Measurements from ENCODE around the gene BARHL1.

The BARHL1 gene

DNA sequence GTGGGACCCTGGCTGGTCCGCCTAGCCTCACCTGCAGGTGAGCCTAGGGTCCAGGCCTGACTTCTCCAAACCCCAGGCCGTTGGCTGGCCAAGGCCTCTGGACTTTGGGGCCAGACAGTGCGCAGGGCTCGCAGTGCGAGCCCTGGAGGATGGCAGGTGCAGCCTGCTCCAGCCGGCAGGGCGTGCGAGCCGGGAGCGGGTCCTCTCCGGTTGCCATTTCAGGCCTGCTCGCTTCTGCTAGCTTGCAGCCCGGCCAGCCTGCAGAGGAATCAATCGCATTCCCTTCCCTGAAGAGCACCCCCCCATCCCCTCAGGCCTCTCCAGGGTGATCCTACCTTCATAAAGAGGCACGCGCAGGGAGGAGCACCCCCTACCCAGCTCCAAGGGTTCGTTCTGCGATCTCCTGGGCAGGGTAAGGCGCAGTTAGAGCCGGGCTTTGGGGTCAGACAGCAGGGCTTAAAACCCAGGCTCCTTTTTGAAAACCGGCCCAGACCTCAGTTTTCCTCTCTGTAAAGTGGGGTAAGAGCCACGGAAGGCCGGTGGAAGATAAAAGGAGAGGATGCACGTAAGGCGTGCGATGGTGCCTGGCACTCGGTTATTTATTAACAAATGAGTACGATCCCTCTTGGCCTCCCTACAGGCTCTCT is 6.2 kb downstream of the BARHL1 start:
- no peak for DNase-seq

DNA sequence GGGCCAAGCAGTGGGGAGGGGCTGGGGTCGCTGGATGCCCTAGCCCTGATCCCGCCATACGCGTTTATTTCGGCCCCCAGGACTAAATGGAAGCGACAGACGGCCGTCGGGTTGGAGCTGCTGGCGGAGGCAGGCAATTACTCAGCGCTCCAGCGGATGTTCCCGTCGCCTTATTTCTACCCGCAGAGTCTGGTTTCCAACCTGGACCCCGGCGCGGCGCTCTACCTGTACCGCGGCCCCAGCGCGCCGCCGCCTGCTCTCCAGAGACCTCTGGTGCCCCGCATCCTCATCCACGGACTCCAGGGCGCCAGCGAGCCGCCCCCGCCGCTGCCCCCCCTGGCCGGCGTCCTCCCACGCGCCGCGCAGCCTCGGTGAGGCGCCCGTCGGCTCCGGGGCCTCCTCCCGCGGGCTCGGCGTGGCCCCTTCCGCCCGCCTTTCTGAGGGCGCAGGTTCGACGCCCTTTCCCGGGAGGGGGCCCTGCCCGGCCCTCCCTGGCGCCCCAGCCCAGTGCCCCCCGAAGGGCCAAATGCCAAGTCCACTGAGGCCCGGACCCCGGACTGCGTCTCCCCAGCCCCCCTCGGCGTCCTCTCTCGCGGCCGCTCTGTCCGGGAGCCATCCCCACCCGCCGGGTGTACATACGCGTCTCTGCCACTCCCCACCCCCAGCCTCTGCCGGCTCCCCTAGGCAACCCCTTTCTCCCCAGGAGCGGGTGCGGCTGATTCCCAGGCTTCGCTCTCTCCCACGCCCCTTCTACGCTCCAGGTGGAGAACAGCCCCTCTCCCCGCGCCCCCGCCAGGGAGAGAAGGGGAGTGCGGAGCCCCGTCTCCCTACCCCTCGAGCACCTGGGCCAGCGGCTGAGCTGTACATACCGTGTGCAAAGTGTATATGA is 7.0 kb downstream of the BARHL1 start:
- DNase-seq = no peak

DNA sequence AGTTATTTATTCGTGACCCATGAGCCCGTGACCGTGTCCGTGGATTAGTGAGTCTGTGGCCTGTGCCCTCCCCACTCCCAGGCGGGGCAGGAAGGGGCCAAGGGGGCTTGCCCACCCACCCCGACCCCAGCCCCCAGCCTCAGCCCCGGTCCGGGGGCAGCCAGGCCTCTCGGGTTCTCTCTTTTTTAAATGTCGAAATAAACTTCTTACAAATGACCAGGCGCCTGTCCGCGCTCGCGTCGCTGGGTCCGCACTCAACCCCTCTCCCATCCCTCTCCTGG is 7.6 kb downstream of the BARHL1 start:
- no peak for DNase-seq

DNA sequence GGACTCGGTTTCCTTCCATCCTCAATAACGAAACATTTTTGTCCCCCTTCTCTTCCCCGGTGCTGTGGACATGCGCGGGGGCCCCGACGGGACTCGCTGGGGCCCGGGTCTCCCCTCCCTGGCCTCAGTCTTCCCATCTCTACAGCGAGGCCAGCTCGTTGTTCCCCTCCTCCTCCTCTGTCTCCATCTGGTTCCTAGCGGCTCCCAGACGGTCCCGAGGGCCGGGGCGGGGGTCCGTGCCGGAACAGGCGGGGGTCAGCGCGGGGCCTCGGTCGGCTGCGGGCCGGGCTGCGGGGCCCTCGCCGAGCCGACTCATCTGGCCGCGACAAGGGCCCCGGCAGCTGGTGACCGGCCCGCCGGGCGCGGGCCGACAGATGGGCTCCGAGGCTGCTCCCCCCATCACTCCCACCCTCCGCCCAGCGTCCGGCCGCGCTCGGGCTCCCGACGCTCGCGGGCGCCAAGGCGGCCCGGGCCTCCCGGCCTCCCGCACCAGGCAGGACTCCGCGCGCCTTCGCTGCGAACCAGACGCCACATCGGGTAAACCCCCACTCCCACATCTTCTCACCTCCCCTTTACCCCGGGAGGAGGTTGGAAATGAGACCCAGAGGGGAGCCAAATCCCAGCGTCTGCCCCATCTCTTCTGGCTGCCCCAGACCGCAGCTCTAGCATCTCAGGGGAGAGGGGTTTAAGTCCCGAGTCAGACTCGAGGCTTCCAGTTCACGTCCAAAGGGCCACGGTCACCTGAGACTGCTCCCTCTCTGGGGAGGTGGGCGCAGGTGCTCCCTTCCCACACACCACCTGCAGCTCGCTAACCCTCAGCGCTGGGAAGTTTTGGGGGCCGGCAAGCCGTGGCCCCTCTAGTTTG is 8.1 kb downstream of the BARHL1 start:
- DNase-seq = no peak

DNA sequence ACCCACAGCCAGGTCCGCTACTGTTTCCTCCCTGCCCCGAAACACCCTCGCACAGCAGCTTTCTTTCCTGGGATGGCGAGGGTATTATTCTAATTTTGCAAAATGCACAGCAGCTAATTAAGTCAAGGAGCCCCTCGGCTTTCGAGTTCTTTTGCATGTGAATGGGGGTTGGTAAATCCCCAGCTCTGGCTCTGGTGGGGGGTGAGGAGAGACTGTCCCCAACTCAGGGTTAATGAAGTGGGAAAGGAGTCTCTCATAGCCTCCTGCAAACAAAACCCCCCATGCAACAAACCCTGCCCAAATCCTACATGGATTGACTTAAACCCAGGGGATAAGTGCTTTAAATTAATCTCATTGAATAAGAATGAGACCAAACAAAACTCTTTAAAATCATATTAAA is 8.8 kb downstream of the BARHL1 start:
- DNase-seq = no peak

GRCh38 chr9:132591751-132592314 is 9.4 kb downstream of the BARHL1 start:
- no peak for DNase-seq

DNA sequence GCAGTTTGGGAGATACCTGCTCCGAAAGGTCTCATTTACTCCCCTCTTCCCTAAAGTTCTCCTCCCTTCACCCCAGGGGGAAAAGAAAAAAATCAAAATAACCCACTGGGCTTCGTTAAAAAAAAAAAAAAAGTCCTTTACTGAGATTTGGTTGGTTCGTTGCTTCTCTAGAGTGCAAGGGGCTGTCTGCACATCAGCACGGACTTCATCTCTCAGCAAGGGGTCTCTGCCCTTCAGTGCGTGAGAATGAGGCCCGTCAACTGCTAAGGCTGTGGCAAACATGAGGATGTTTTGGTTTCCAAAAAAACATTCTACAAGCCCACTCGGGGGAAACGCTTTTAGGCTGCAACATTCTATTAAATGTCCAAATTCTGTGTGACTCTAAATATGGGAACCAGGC is 10.0 kb downstream of the BARHL1 start:
- DNase-seq = no peak

GRCh38 chr9:132594412-132594811 is 12.0 kb downstream of the BARHL1 start:
- DNase-seq = no peak

DNA sequence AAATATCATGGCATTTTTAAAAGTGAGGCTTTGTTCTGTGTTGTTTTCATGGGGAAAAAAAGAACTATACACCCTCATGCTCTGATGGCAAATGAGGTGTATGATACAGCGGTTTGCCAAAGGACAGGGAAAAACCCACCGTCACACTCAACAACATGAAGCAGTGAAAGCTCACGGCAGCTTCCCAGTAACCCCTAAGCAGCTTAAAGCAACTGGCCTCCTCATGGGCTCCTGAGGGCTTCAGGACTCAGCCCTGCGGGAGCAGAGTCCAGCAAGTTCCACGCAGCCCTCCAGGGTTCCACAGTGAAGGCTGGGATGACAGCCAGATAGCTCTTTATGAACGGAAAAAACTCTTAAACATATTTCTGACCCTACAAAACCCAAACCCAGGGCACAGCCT is 12.9 kb downstream of the BARHL1 start:
- DNase-seq = no peak

GRCh38 chr9:132596200-132596599 is 13.8 kb downstream of the BARHL1 start:
- DNase-seq = no peak

DNA sequence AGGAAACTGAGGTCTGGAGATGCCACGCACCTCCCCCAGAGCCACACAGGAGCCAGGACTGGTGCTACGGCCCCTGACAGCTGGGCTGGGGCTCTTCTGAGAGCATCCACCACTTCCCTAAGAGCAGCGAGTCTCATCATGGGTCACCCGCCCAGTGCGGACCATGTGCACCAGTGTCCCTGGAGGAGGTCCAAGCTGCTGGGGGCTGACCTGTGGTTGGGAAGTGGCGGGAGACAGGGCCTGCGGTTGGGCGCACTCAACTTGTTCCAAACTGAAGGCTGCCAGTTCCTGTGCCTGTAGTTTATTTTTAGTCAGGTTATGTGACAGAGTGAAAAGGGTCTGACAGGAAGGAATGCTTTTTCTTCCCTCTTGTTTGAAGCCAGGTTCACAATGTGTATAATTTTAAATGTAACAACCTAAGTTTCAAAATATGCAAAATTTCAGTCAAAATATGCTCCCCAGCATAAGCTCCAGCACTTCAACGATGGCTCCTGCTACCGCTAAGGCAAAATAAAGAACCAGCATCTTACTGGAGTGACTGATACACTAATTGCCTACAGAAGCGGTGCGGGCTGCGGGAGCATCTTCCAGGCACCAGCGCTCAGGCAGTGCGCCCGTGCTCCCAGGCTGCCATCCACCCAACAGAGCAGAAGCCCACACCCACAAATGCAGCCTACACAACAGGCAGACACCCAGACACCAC is 14.8 kb downstream of the BARHL1 start:
- DNase-seq = no peak

DNA sequence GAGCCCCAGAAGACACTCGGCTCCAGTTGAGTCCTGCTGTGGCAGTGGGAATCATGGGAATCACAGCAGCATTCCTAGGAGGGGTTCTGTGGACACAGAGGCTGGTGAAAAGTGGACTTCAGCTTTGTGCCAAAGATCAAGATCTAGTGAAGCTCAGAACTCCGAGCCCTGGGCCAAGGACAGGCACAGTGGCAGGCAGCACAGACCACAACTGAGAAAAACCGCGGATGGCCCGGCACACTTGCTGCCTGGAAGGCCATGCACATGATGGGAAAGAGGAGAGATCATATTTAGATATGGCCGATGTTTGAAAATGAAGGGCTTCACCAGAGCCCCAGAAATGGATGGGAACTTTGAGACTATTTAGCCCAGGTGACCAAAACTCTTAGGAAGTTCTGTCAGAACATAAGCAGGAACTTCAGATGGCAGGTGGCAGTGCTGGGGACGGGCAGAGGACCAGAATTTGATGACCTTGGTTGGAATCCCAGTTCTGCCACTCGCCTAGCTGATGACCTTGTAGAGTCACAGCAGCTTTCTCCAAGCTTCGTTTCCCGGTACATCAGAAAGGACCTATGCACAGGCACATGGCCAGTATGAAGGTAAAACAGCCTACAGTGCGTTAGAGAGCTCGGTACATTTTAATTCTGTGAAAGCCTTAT is 18.0 kb downstream of the BARHL1 start:
- no peak for DNase-seq

DNA sequence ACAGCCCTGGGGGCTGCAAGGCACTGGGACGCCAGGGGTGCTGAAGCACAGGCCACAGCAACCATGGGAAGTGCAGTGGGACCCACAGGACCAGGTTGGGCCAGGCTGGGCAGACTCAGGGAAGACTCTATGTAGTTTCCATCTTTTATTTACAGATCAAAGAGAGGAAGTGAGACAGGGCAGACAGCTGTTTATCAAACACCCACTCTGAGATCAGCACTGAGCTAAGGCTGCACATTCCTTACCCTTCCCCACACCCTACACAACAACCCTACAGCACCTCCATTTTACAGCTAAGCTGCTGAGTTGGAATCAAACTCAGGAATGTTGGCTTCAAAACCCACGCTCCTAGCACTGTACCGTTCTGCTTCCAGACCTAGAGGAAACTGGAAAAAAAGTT is 19.8 kb downstream of the BARHL1 start:
- DNase-seq = no peak

DNA sequence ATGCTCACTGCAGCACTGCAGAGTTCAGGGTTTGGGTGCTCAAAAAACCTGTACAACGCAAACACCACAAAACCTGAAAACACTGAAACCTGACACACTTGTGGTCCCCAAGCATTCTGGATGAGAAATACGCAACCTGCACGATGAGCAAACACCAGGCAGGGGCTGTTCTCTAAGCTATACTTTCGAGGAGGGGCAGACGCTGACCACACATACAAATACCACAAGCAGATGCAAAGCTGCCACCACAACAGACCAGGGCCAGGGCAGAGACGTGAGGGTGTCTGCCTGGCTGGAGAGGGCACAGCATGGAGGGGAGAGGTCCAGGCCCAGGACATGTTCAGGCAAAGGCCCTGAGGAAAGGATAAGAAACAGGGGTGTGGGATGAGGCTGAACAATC is 23.0 kb downstream of the BARHL1 start:
- DNase-seq = no peak

GRCh38 chr9:132606066-132606465 is 23.7 kb downstream of the BARHL1 start:
- DNase-seq = no peak

- no peak for DNase-seq
These were observed 26.8 kb downstream of the BARHL1 start for GRCh38 chr9:132609184-132609583.

GRCh38 chr9:132609829-132610228 is 27.4 kb downstream of the BARHL1 start:
- no peak for DNase-seq

DNA sequence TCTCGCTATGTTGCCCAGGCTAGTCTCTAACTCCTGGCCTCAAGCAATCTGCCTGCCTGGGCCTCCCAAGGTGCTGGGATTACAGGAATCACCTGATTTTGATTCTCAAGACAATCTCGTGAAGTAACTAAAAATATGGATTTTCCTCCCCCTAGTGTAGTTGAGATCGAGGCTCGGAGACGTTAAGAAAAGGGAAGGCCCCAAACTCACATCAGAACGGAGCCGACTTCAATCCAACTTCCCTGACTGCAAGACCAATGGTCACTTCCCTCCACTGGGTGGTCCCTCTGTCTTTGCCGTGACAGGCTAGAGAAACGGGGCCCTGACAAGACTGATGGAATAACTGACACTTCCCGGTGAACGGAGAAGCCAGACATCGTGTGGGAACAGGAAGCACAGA is 28.3 kb downstream of the BARHL1 start:
- DNase-seq = no peak

- DNase-seq = no peak
These were observed 31.9 kb downstream of the BARHL1 start for GRCh38 chr9:132614324-132614723.

DNA sequence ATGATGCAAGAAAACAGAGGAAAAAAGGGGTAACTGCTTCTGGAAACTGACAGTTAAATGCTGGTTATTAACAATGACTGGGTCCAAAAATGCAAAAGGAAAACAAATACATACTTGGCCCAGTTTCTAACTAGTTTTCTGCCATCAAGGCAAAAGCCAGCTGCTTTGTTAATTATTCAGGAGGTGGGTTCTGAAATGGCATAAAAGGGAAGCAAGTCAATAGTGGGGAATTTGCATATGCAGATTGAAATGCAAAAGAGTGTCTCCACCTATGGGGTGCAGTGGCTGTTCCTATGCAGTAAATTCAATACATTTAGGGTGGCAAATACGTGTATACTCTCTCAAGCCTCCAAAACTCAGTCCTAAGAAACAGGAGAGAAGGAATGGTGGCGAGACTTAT is 33.4 kb downstream of the BARHL1 start:
- DNase-seq = no peak

- DNase-seq = no peak
These were observed 34.3 kb downstream of the BARHL1 start for GRCh38 chr9:132616725-132617124.

- DNase-seq = no peak
These were observed 39.8 kb downstream of the BARHL1 start for GRCh38 chr9:132622159-132622558.
